MM.1S (cell line): ENCODE measurements around the gene TRIM7.

Experiments used
- EZH2 ChIP-seq: fragments of 300-600 bp; sonication (generic); optimal IDR thresholded peaks from 2 replicates; pipeline ENCODE3; 2017; ENCODE audit warnings: low read depth, mild to moderate bottlenecking, antibody characterized with exemption, low read length, mixed read lengths
- EZH2phosphoT487 ChIP-seq: fragments of 300-600 bp; sonication (generic); IDR thresholded peaks from 2 replicates; pipeline ENCODE4 v1.6.1; 2018; ENCODE audit warnings: antibody characterized with exemption, low read length
- TF ChIP-seq, protein P1 (sequence below): fragments of 300-600 bp; sonication (generic); IDR thresholded peaks from 2 replicates; pipeline ENCODE4 v1.5.1; 2016; ENCODE audit warnings: antibody characterized with exemption, low read length, mixed read lengths

DNA sequence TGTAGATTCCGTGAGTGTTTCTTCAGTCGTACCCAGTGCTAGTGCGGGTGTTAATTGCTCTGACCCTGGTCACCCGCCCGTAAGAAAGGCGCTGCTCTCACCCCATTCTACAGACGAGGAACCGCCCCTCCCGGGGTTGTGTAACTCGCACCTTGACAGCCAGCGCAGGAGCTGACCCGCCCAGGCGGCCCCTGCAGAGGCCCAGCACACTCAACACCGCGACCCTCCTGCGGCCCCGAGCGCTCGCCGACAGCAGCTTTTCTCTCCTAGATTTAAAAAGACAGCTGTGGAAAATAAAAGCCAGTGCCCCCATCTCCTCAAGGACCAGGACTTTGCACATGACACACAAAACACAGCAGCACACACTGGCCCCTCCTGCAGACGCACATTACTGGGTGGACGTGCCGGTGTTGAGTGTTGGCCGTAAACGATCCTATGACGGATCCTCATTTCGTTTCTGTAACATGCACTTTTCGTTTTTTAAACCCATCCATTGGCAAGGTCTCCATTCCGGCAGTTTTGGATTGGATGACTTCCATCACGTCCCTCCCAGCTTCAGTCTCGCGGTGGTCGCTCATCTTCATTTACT is 34.7 kb downstream of the TRIM7 start:
- TF ChIP-seq, protein P1, sequence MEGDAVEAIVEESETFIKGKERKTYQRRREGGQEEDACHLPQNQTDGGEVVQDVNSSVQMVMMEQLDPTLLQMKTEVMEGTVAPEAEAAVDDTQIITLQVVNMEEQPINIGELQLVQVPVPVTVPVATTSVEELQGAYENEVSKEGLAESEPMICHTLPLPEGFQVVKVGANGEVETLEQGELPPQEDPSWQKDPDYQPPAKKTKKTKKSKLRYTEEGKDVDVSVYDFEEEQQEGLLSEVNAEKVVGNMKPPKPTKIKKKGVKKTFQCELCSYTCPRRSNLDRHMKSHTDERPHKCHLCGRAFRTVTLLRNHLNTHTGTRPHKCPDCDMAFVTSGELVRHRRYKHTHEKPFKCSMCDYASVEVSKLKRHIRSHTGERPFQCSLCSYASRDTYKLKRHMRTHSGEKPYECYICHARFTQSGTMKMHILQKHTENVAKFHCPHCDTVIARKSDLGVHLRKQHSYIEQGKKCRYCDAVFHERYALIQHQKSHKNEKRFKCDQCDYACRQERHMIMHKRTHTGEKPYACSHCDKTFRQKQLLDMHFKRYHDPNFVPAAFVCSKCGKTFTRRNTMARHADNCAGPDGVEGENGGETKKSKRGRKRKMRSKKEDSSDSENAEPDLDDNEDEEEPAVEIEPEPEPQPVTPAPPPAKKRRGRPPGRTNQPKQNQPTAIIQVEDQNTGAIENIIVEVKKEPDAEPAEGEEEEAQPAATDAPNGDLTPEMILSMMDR, result no peak
- TF ChIP-seq EZH2, result no peak
- TF ChIP-seq EZH2phosphoT487, result no peak
